Activated CD8-positive, alpha-beta memory T cell treated with anti-CD3 and anti-CD28 coated beads, Interleukin-2, amount 50 U/mL, for 1 hour (primary cell): ENCODE results near the gene RNF26.

Experiments used
- DNase-seq: peaks from one replicate; pipeline ENCODE4 v3.0.0-alpha.2; 2020; ENCODE audit errors: extremely low read depth

RNF26 gene

GRCh38 chr11:119316016-119316728, 18.2 kb upstream of the RNF26 start:
- no peak for DNase-seq

GRCh38 chr11:119316729-119317591, 17.4 kb upstream of the RNF26 start, which contains the start of gene MCAM:
Gene MCAM, minus strand, starts transcription at chr11:119317130. Its CDS starts 29 bp downstream, at chr11:119317101.
- no peak for DNase-seq

DNA sequence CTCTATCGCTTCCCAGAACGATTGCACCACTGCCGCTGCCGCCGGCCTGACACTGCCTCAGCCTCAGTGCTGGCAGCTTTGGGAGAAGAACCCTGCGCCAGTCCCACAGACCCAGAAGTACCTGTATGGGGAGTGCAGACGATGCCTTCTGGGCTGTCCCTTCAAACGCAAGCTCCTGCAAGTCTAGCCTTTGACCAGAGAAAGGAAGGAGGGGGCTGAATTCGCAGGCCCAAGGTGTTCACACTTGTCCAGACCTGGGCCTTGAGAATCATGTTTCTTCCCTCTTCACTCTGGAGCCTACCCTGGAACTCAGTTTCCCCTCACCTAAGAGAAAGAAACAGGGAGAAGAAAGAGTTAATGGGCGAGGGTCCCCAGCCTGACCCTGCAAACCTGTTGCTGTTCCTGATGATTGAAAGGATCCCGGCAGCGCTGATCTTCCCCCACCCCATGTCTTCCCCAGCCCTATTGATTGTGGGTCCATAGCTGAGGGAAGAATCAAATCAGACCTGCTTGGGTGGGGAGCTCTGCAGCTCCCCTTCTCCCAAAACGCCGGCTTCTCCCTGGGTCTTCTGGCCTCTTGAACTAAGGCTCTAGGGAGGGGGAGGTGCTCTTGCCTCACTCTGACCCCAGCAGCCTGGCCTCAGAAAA, 16.6 kb upstream of the RNF26 start:
- no peak for DNase-seq

DNA sequence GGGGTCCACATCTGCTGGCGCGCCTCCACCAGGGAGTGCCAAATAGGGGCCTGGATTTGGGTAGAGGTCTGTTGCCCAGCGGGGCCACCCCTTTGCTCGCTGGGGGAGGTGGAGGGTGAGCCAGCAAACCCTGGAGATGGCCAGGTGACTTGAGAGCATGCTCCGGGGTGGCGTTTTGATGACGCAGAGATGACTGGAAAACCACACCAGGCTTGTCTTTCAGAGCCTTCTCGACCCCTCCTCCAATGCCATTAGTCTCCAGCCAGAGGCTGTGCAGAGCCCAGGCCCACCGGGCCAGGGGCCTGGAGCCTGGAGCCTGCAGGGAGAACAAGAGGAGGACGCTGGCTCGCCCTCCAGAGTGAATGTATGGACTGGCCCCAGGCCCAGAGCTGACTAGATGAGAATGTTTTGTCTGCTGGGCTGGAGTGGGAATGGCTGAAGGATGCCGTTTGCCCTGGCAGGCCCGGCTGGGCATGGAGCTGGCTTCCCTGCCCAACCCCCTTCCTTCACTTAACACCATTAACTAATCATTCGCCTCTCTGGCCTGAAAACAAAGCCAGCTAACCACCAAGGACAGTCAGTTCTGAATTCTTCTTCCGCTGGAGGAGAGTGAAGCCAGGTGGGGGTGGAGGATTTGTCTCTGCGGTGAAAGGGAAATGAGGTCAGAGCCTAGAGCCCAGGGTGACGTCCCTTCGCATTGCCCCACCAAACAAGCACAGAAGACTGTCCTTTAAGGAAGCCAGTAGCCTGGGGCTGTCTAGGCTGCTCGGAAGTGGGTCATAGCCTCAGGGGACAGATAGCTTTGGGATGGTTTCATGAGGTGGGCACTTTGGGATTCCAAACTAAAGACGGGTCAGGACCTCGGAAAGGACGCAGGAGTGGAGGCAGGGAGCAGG, 15.8 kb upstream of the RNF26 start:
- no peak for DNase-seq

DNA sequence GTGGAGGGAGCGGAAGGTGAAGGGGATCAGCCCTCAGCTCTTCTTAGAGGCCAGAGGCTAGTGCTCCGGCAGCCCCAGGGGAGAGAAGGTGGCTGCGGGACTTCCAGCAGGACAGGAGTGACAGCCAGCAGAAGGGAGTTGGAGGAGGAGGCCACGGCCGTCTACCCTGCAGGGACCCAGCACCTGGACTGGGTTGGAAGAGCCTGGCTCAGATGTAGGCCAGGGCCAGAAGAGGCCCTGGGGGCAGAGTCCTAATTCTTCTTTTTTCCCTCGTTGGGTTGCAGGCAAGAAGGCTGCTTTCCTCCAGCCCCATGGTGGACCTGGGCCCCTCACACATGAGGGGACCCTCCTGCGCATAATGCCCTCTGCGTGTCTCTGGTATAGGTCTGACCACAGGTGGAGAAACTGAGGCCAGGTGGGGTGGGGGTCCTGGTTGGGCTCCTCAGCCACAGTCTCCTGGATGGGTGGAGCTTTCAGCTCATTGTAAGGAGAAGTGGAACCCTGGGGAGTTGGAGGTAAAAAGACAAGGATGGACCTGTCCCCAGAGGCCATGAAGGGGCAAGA, 15.1 kb upstream of the RNF26 start:
- no peak for DNase-seq

DNA sequence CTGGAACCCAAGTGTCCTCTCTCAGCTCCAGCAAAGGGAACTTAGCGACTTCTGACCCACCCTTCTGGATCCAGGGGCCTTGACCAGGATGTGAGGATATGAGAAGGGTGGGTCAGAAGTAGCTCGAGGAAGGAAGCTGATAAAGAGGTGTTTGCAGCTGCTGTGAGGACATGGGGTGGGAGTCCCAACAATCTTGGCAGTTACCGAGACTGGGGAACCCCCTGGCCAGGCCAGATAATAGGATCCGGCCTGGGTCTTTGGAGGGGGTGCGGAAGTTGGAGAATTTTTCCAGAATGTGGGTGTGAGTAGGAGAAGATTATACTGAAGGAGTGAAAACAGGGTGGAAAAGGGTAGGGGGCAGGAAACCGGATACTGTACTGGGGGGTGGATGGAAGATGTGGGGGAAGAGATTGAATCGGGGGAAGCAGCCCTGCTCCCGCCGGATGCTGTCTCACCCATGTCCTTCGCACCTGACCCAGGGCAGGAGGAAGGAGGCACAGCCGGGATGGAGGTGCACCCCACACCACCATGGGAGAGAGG, 14.6 kb upstream of the RNF26 start:
- no peak for DNase-seq

GRCh38 chr11:119320240-119320775, 14.0 kb upstream of the RNF26 start:
- DNase-seq: no peak

GRCh38 chr11:119320776-119321524, 13.4 kb upstream of the RNF26 start:
- DNase-seq: no peak

DNA sequence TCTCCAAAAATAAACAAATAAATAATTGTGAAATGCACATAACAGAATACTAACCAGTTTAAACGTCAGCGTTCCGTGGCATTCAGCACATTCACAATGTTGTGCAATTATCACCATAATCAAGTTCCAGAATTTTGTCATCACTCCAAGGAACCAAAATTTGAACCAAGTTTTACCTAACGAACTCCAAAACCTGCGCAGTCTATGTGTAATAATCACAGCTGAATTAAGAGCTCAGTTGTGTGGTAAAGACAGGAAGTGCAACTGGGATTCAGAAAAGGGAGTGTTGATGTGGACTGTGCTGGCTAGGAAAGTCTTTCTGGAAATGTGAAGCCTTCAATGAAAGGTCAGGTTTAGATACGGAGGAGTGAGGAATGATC, 12.0 kb upstream of the RNF26 start:
- DNase-seq: no peak

DNA sequence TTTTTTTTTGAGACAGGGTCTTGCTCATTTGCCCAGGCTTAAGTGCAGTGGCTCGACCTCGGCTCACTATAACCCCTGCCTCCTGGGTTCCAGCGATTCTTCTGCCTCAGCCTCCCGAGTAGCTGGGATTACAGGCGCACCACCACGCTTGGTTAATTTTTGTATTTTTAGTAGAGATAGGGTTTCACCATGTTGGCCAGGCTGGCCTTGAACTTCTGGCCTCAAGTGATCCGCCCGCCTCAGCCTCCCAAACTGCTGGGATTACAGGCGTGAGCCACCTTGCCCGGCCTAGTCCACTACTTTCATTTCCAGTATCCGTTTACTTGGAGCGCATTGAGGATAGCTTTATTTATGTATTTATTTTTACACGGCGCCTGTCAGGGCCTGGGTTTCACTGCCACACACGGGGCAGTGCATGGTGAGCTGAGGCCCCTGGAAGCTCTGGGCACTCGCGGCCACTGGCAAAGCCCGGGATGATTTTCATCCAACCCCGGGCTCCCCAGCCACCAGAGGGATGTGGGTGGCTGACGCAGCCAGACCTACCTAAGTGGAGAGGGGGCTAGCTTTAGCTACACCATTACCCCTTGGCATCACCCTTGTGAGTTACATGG, 11.3 kb upstream of the RNF26 start:
- no peak for DNase-seq

DNA sequence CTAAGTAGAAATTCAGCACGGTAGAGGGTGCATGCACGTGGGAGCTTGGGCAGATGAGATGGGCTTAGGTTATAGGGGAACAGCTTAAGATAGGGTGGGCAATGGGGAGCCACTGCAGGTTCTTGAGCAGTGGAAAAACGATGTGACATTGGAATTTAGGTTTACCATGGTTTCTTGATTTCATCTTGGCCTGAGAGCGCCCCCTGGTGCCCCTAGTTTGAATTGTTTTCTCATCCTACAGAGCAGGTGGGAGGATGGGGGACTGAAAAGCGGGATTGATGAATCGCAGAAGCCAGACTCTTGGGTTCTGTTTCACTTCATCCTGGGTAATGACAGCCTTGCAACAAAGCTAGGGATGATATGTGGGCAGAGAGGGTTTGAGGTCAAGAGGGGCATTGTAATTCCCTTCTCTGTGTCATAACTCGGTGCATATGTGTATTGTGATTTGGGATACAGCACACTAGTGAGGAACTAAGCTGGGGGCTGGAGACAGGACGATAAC, 10.7 kb upstream of the RNF26 start:
- no peak for DNase-seq

DNA sequence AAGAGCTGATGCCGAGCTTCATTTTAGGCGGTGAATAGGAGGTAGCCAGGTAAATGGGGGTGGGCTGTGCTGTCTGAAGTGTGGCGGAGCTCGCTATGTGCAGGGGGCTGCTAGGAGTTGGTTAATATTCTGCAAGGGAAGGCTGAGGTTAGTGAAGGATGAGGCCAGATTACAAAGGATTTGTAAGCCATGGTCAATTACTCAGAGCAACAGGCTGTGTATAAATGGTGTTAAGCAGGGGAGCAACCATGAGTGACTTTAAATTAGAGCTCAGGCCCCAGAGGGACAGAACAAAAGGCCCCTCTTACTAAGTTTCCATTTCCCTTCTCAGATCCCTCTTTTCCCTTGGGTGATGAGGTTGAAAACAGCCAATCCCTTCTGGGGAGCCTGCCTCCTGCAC, 10.1 kb upstream of the RNF26 start:
- no peak for DNase-seq

GRCh38 chr11:119329320-119329719, 5.0 kb upstream of the RNF26 start:
- no peak for DNase-seq

DNA sequence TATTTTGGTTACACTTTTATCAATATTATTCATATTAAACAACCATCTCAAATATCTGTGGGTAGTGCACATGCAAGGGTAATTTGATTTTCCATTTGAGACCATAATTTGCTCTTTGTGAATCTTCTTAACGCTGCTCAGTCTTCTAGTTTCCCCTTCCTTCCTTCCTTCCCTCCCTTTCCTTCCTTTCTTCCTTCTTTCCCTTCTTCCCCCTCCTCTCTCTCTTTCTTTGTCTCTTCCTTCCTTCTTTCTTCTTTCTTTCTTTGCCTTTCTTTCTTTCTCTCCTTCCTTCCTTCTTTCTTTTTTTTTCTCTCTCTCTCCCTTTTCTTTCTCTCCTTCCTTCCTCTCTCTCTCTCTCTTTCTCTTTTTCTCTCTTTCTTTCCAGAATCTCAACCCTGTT, 4.1 kb upstream of the RNF26 start:
- no peak for DNase-seq

- no peak for DNase-seq
These were observed 2.1 kb upstream of the RNF26 start for GRCh38 chr11:119332111-119332765.

DNA sequence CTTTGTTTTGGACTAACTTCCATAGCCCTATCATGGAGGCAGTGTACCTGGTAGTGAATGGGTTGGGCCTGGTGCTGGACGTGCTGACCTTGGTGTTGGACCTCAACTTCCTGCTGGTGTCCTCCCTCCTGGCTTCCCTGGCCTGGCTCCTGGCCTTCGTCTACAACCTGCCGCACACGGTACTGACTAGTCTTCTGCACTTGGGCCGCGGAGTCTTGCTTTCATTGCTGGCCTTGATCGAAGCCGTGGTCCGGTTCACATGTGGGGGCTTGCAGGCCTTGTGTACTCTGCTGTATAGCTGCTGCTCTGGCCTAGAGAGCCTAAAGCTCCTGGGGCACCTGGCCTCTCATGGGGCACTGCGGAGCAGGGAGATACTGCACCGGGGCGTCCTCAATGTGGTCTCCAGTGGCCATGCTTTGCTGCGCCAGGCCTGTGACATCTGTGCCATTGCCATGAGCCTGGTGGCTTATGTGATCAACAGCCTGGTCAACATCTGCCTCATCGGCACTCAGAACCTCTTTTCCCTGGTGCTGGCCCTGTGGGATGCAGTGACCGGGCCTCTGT, 846 bp downstream of the RNF26 start:
- DNase-seq: no peak

DNA sequence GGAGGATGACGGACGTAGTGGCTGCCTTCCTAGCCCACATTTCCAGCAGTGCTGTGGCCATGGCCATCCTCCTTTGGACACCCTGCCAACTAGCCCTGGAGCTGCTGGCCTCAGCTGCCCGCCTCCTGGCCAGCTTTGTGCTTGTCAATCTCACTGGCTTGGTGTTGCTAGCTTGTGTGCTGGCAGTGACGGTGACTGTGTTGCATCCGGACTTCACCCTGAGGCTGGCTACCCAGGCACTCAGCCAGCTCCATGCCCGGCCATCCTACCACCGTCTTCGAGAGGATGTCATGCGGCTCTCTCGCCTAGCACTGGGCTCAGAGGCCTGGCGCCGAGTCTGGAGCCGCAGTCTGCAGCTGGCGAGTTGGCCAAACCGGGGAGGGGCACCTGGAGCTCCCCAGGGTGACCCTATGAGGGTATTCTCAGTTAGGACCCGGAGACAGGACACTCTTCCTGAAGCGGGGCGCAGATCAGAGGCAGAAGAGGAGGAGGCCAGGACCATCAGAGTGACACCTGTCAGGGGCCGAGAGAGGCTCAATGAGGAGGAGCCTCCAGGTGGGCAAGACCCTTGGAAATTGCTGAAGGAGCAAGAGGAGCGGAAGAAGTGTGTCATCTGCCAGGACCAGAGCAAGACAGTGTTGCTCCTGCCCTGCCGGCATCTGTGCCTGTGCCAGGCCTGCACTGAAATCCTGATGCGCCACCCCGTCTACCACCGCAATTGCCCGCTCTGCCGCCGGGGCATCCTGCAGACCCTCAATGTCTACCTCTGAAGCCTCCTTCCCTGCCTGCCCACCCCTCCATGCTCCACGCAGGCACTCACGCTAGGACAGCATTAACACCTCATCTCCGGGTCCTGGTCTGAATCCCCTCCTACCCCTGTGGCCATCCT, 1.6 kb downstream of the RNF26 start:
- DNase-seq: no peak
